ENCODE measurements around the gene CDC73. TPM values are rescaled to one million over a fixed set of nuclear protein-coding genes. Genes with fewer than 3 reads are reported as not detected.

The CDC73 gene
- total and polyA plus RNA-seq, 10 of the 15 experiments (the other 5 are each of a cell fraction or from before 2014, with no cell fraction given) = 10.6 to 43.4 (median 21.7) TPM

DNA sequence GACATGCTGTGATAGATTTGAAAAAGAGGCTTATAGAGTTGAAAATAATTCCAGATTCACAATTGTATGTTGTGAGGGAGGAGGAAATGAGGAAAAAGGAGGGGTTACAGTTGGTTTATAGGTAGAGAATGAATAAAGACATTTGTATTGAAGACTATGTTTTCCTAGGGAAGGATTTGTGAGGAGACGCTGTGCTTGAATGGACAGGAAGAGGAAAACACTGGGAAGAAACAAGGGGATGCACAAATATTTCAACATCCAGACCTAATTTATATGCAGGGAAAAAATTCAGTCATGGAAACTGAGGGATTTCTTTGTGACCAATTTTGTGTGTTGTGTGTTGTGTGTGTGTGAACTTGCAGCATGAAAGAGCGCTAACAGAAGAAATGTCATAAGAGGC, 157.1 kb downstream of the CDC73 start:
- RAD21 ChIA-PET (ENCODE audit: unreplicated experiment) = no interaction called here
- FAIRE-seq (no peak), DNase-seq (ENCODE audit: low read depth, low spot score) (no peak), ATAC-seq (no peak)
- BruUV-seq (replicated peaks) = no TSS peak
- SMC1A ChIA-PET (ENCODE audit: uncharacterized antibody, unreplicated experiment) = interaction anchor here (0.8 kb wide), 1 partner anchor 10 kb away, joined by 3 read pairs; no protein-coding TSS in a partner anchor
- 79% methylated on average over 2 of the region's 2 CpGs for WGBS (ENCODE audit: insufficient coverage, insufficient replicate concordance, low lambda C conversion rate, missing lambda C conversion rate)
- no peak overlapping the region for H3K9ac ChIP-seq (ENCODE audit: control insufficient read depth, insufficient read depth, low read length)
- no peak for TF ChIP-seq BHLHE40 (IDR thresholded peaks at IDR 0.05; ENCODE audit: borderline replicate concordance in 1 of 2, low read depth in 2 of 2, low read length in 1 of 2)
- TF ChIP-seq, protein P1, sequence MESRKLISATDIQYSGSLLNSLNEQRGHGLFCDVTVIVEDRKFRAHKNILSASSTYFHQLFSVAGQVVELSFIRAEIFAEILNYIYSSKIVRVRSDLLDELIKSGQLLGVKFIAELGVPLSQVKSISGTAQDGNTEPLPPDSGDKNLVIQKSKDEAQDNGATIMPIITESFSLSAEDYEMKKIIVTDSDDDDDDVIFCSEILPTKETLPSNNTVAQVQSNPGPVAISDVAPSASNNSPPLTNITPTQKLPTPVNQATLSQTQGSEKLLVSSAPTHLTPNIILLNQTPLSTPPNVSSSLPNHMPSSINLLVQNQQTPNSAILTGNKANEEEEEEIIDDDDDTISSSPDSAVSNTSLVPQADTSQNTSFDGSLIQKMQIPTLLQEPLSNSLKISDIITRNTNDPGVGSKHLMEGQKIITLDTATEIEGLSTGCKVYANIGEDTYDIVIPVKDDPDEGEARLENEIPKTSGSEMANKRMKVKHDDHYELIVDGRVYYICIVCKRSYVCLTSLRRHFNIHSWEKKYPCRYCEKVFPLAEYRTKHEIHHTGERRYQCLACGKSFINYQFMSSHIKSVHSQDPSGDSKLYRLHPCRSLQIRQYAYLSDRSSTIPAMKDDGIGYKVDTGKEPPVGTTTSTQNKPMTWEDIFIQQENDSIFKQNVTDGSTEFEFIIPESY (IDR thresholded peaks at IDR 0.05) = no peak
- TF ChIP-seq RB1 (IDR thresholded peaks at IDR 0.05; ENCODE audit: borderline replicate concordance) = no peak
- TF ChIP-seq HDGF (IDR thresholded peaks at IDR 0.05) = no peak
- TF ChIP-seq, protein P2, sequence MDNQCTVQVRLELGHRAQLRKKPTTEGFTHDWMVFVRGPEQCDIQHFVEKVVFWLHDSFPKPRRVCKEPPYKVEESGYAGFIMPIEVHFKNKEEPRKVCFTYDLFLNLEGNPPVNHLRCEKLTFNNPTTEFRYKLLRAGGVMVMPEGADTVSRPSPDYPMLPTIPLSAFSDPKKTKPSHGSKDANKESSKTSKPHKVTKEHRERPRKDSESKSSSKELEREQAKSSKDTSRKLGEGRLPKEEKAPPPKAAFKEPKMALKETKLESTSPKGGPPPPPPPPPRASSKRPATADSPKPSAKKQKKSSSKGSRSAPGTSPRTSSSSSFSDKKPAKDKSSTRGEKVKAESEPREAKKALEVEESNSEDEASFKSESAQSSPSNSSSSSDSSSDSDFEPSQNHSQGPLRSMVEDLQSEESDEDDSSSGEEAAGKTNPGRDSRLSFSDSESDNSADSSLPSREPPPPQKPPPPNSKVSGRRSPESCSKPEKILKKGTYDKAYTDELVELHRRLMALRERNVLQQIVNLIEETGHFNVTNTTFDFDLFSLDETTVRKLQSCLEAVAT (IDR thresholded peaks at IDR 0.05) = no peak
- CTCF ChIA-PET = interaction anchor here (1.4 kb wide), 1 partner anchor 9 kb away, joined by 5 read pairs; no protein-coding TSS in a partner anchor
- H4K20me1 ChIP-seq (ENCODE audit: control insufficient read depth, insufficient read depth) = no peaks in the 10 kb centered on the region
- H3K9me3 ChIP-seq (replicated peaks; ENCODE audit: control insufficient read depth, insufficient read depth, low read length) = no peaks in the 10 kb centered on the region; the same call in 2 of the 3 replicates
- H3K79me2 ChIP-seq (ENCODE audit: control insufficient read depth, insufficient read depth, low read length) = no peaks in the 10 kb centered on the region
- no peaks in the 10 kb centered on the region for H3K36me3 ChIP-seq (ENCODE audit: control insufficient read depth in 2 of 2, insufficient read depth in 2 of 2, low read length in 1 of 2)
- no peak overlapping the region for H2AFZ ChIP-seq (ENCODE audit: control insufficient read depth, low read depth, low read length)
- POLR2A ChIA-PET = no interaction called here
- intact Hi-C loops (cut with micrococcal nuclease; ENCODE audit: unreplicated experiment) (no loop called here), in situ Hi-C loops (cut with MboI) (no loop called here)
- no peak overlapping the region for H3K27ac ChIP-seq (ENCODE audit: control insufficient read depth, insufficient read depth)
- no peak overlapping the region for H3K4me3 ChIP-seq
- H3K4me2 ChIP-seq (ENCODE audit: control insufficient read depth, insufficient read depth) = no peak overlapping the region
- H3K4me1 ChIP-seq (ENCODE audit: control insufficient read depth, insufficient read depth, low read length) = no peaks in the 10 kb centered on the region
- no peaks in the 10 kb centered on the region for H3K27me3 ChIP-seq (replicated peaks in 1 of 2; ENCODE audit: control insufficient read depth in 2 of 2, insufficient read depth in 2 of 2, low read length in 1 of 2)
